Measurements from ENCODE around the gene PPARG.

The PPARG gene

GRCh38 chr3:12405432-12406272 lies 116.8 kb downstream of the PPARG start:
- H3K27me3 Mint-ChIP-seq: peaks cover 17% of the 10 kb centered on the region
- peaks cover 7% of the 10 kb centered on the region for H3K4me1 Mint-ChIP-seq (ENCODE audit: low read depth)
- no peaks in the 10 kb centered on the region for H3K9me3 Mint-ChIP-seq
- no peaks in the 10 kb centered on the region for H3K36me3 Mint-ChIP-seq (ENCODE audit: low read depth)
- no peak for DNase-seq
- no peak overlapping the region for H3K4me3 Mint-ChIP-seq
- H3K27ac Mint-ChIP-seq: no peak overlapping the region

GRCh38 chr3:12408984-12409683 lies 120.3 kb downstream of the PPARG start:
- Mint-ChIP-seq H3K4me1 (ENCODE audit: low read depth) (no peaks in the 10 kb centered on the region), H3K4me3 (no peak overlapping the region), H3K9me3 (no peaks in the 10 kb centered on the region), H3K36me3 (ENCODE audit: low read depth) (no peaks in the 10 kb centered on the region), H3K27ac (no peak overlapping the region), H3K27me3 (peaks cover 17% of the 10 kb centered on the region)
- DNase-seq: no peak

GRCh38 chr3:12409684-12410596 lies 121.1 kb downstream of the PPARG start:
- peaks cover 2% of the 10 kb centered on the region for H3K4me1 Mint-ChIP-seq (ENCODE audit: low read depth)
- H3K9me3 Mint-ChIP-seq: no peaks in the 10 kb centered on the region
- H3K36me3 Mint-ChIP-seq (ENCODE audit: low read depth): no peaks in the 10 kb centered on the region
- DNase-seq: no peak
- no peak overlapping the region for H3K27ac Mint-ChIP-seq
- H3K27me3 Mint-ChIP-seq: peaks cover 18% of the 10 kb centered on the region
- no peak overlapping the region for H3K4me3 Mint-ChIP-seq

DNA sequence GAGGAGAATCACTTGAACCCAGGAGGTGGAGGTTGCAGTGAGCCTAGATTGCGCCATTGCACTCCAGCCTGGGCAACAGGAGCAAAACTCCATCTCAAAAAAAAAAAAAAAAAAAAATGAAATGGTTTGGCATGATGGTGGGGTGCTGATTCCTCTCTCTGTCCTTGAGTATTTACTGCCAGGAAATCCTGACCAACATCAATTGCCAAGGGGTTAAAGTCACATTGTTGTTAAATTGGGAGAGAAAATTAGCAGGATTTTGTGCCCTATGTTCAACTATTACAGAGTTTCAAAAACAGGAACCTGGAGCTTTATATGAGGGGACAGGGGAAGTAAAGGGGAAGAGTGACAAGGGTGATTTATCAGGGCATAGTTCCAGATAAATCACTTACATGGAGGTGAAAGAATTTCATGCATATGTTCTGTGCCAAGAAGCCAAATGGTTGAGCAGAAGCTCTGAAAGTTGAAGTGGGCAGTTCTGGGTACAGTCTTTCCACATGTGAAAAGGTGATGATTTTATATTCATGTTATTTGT lies 124.9 kb downstream of the PPARG start:
- no peak overlapping the region for H3K27ac Mint-ChIP-seq
- H3K36me3 Mint-ChIP-seq (ENCODE audit: low read depth): no peaks in the 10 kb centered on the region
- DNase-seq: no peak
- peaks cover 11% of the 10 kb centered on the region for H3K4me1 Mint-ChIP-seq (ENCODE audit: low read depth)
- peaks cover 19% of the 10 kb centered on the region for H3K27me3 Mint-ChIP-seq
- H3K9me3 Mint-ChIP-seq: no peaks in the 10 kb centered on the region
- no peak overlapping the region for H3K4me3 Mint-ChIP-seq

GRCh38 chr3:12415014-12415680 lies 126.3 kb downstream of the PPARG start:
- H3K27me3 Mint-ChIP-seq: peaks cover 19% of the 10 kb centered on the region
- H3K4me1 Mint-ChIP-seq (ENCODE audit: low read depth): peaks cover 12% of the 10 kb centered on the region
- no peak overlapping the region for H3K4me3 Mint-ChIP-seq
- H3K36me3 Mint-ChIP-seq (ENCODE audit: low read depth): no peaks in the 10 kb centered on the region
- no peak overlapping the region for H3K27ac Mint-ChIP-seq
- no peak for DNase-seq
- no peaks in the 10 kb centered on the region for H3K9me3 Mint-ChIP-seq

DNA sequence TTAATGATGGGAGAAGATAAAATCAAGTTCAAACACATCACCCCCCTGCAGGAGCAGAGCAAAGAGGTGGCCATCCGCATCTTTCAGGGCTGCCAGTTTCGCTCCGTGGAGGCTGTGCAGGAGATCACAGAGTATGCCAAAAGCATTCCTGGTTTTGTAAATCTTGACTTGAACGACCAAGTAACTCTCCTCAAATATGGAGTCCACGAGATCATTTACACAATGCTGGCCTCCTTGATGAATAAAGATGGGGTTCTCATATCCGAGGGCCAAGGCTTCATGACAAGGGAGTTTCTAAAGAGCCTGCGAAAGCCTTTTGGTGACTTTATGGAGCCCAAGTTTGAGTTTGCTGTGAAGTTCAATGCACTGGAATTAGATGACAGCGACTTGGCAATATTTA lies 127.9 kb downstream of the PPARG start:
- Mint-ChIP-seq H3K4me1 (ENCODE audit: low read depth) (peaks cover 22% of the 10 kb centered on the region), H3K36me3 (ENCODE audit: low read depth) (no peaks in the 10 kb centered on the region), H3K4me3 (no peak overlapping the region), H3K9me3 (no peaks in the 10 kb centered on the region), H3K27me3 (peaks cover 18% of the 10 kb centered on the region), H3K27ac (no peak overlapping the region)
- no peak for DNase-seq

DNA sequence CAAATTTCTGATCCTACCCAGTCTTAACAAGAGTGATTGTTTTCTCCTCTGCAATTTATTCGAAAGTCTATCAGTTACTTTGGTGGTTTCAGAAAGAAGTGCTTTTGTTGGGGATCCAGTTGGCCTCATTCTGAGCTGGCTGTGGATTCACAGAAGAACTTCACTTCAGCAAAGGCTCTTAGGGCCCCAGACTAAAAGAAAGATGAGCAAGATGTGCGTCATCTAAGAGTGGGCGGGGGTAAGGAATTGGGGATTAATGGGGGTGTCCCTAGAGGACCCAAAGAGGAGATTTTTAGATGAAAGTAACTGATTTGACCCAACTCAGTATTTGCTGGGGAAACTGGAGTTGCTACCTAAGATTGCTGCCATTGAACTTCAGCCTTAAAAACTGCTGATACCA lies 131.5 kb downstream of the PPARG start:
- Mint-ChIP-seq H3K27ac (peak overlapping the region; percentile 20), H3K27me3 (peaks cover 16% of the 10 kb centered on the region), H3K9me3 (no peaks in the 10 kb centered on the region), H3K4me1 (ENCODE audit: low read depth) (peaks cover 33% of the 10 kb centered on the region), H3K4me3 (no peak overlapping the region), H3K36me3 (ENCODE audit: low read depth) (no peaks in the 10 kb centered on the region)
- no peak for DNase-seq

DNA sequence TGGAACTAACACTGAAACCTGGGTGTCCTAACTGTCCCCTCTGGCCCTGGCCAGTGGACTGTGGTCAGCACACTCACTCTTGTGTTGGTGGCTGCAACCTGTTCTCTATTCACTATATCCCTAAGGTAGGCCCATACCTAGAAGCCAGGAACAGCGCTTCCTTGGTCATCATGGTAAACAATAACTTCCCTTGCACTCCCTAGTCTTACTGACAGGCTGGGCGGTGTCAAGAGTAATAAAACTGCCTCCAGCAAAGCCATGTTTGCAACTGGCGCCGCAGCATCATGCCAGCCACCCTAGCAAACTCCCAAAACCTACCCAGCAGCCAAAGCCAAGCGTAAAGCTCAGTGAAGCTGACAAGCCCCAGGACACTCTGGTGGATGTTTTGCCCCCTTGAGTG lies 132.3 kb downstream of the PPARG start:
- Mint-ChIP-seq H3K4me1 (ENCODE audit: low read depth) (peaks cover 37% of the 10 kb centered on the region), H3K27me3 (peaks cover 16% of the 10 kb centered on the region), H3K27ac (no peak overlapping the region), H3K36me3 (ENCODE audit: low read depth) (no peaks in the 10 kb centered on the region), H3K4me3 (no peak overlapping the region), H3K9me3 (no peaks in the 10 kb centered on the region)
- DNase-seq: no peak

- no peaks in the 10 kb centered on the region for H3K36me3 Mint-ChIP-seq (ENCODE audit: low read depth)
- no peak overlapping the region for H3K4me3 Mint-ChIP-seq
- H3K27me3 Mint-ChIP-seq: peaks cover 25% of the 10 kb centered on the region
- DNase-seq: no peak
- H3K4me1 Mint-ChIP-seq (ENCODE audit: low read depth): peaks cover 34% of the 10 kb centered on the region
- no peaks in the 10 kb centered on the region for H3K9me3 Mint-ChIP-seq
- no peak overlapping the region for H3K27ac Mint-ChIP-seq
Measured at GRCh38 chr3:12423131-12423530, 134.3 kb downstream of the PPARG start.

- no peaks in the 10 kb centered on the region for H3K36me3 Mint-ChIP-seq (ENCODE audit: low read depth)
- H3K9me3 Mint-ChIP-seq: no peaks in the 10 kb centered on the region
- H3K4me3 Mint-ChIP-seq: no peak overlapping the region
- peaks cover 21% of the 10 kb centered on the region for H3K27me3 Mint-ChIP-seq
- peak overlapping the region; percentile 59 for H3K27ac Mint-ChIP-seq
- no peak for DNase-seq
- peaks cover 34% of the 10 kb centered on the region for H3K4me1 Mint-ChIP-seq (ENCODE audit: low read depth)
Measured at GRCh38 chr3:12423918-12424630, 135.2 kb downstream of the PPARG start.

GRCh38 chr3:12424635-12425319 lies 135.9 kb downstream of the PPARG start:
- DNase-seq: no peak
- no peak overlapping the region for H3K4me3 Mint-ChIP-seq
- peaks cover 21% of the 10 kb centered on the region for H3K27me3 Mint-ChIP-seq

DNA sequence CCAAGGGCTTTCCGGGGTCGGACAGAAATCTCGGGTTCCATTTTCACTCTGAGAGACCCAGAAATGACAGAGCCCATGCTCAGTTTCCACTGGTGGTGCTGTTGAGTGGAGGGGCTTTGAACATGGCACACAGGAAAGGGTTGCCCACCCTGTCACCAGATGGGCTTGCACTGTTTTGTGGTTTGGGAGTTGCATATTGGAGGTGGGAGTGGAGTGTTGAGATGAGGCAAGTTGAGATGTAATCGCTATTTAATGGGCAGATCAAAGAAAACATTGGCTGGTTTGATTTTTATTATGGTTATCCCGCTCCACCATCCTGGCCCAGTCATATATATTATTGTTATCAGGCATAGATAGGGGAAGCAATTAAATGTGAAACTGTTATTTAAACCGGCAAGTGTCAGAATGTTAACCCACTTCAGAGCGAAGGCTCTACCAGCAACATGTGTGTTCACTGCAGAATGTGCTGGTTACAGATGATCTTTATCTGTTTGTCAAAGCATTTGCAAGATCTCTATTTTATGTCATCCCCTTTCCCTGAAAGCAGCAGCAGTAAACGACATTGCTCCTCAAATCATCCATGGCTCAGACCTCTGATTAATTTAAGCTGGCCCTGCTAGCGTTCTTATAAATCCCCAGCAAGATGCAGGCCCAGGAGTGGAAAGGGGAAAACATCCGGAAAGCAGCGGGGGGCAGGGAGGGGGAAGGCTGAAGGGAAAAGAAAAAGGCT lies 137.1 kb downstream of the PPARG start:
- H3K27me3 Mint-ChIP-seq: peaks cover 21% of the 10 kb centered on the region
- H3K4me3 Mint-ChIP-seq: no peak overlapping the region
- no peaks in the 10 kb centered on the region for H3K36me3 Mint-ChIP-seq (ENCODE audit: low read depth)
- DNase-seq: no peak
- H3K27ac Mint-ChIP-seq: no peak overlapping the region
- no peaks in the 10 kb centered on the region for H3K9me3 Mint-ChIP-seq
- peaks cover 24% of the 10 kb centered on the region for H3K4me1 Mint-ChIP-seq (ENCODE audit: low read depth)

More at GRCh38 chr3:12424635-12425319, 135.9 kb downstream of the PPARG start:
- H3K9me3 Mint-ChIP-seq: no peaks in the 10 kb centered on the region
- no peaks in the 10 kb centered on the region for H3K36me3 Mint-ChIP-seq (ENCODE audit: low read depth)
- H3K27ac Mint-ChIP-seq: peak overlapping the region; percentile 59
- peaks cover 34% of the 10 kb centered on the region for H3K4me1 Mint-ChIP-seq (ENCODE audit: low read depth)
